HepG2 (cell line): ENCODE data around the gene TRIM62. TPM values are rescaled to one million over a fixed set of nuclear protein-coding genes. Genes with fewer than 3 reads are reported as not detected.

ENCODE experiments used
- polyA plus RNA-seq, 8 experiments: library from polyadenylated mRNA; depleted of rRNA in 3 of 8; stranded (reverse) in 7 of 8; unstranded in 1 of 8; fragments of >200 nt; fragmentation: Illumina TruSeq in 4 of 8; extraction: Trizol in 4 of 8; gene quantifications; 2 replicates each; pipeline versions ENCODE4 v1.2.1 to v1.2.3, GENCODE V29; 2011 to 2016; ENCODE audit warnings: low read depth in 4 of 8, missing spikeins in 1 of 8, mixed read lengths in 1 of 8; ENCODE audit not compliant: insufficient read depth in 1 of 8
- total RNA-seq, 5 experiments: library from RNA; depleted of rRNA; stranded (reverse); fragments of >200 nt; fragmentation: Illumina TruSeq; extraction: Trizol; gene quantifications; 2 replicates each; pipeline ENCODE4 v1.2.3, GENCODE V29; 2016; ENCODE audit warnings: low read depth in 1 of 5

The TRIM62 gene
- total and polyA plus RNA-seq, 2 of the 13 experiments (the other 11 are each of a cell fraction or from before 2014, with no cell fraction given): 0.53 to 0.57 TPM

Other genes starting within 250 kb of the TRIM62 start
- 15.3 and 16.3 TPM in 2 replicates for gene RNF19B, start 217.2 kb downstream of the TRIM62 start, total RNA-seq (2016; rRNA removed; fragmentation: Illumina TruSeq; extraction: Trizol)
- 20.9 and 22.5 TPM in 2 replicates for gene RNF19B, start 217.2 kb downstream of the TRIM62 start, polyA plus RNA-seq (2011; rRNA removed)
- 188 and 241 TPM in 2 replicates for gene AK2, start 145.2 kb downstream of the TRIM62 start, total RNA-seq (2016; rRNA removed; fragmentation: Illumina TruSeq; extraction: Trizol)
- gene AK2, start 145.2 kb downstream of the TRIM62 start, polyA plus RNA-seq (2011; rRNA removed): 163 and 170 TPM in 2 replicates
- 1.5 and 1.7 TPM in 2 replicates for gene AZIN2, start 100.9 kb downstream of the TRIM62 start, total RNA-seq (2016; rRNA removed; fragmentation: Illumina TruSeq; extraction: Trizol)
- 3.5 and 5.7 TPM in 2 replicates for gene AZIN2, start 100.9 kb downstream of the TRIM62 start, polyA plus RNA-seq (2011; rRNA removed)
- gene ZNF362, start 74.4 kb upstream of the TRIM62 start, total RNA-seq (2016; rRNA removed; fragmentation: Illumina TruSeq; extraction: Trizol): 8.3 TPM in 2 replicates
- gene ZNF362, start 74.4 kb upstream of the TRIM62 start, polyA plus RNA-seq (2011; rRNA removed): 14.2 and 16.6 TPM in 2 replicates
- gene A3GALT2, start 139.1 kb upstream of the TRIM62 start, total RNA-seq (2016; rRNA removed; fragmentation: Illumina TruSeq; extraction: Trizol): not detected in 2 replicates
- gene A3GALT2, start 139.1 kb upstream of the TRIM62 start, polyA plus RNA-seq (2011; rRNA removed): not detected in 2 replicates
- 52.5 and 53.5 TPM in 2 replicates for gene PHC2, start 249.1 kb upstream of the TRIM62 start, total RNA-seq (2016; rRNA removed; fragmentation: Illumina TruSeq; extraction: Trizol)
- 84.9 and 100 TPM in 2 replicates for gene PHC2, start 249.1 kb upstream of the TRIM62 start, polyA plus RNA-seq (2011; rRNA removed)